Neuronal stem cell (in vitro differentiated cells): Measurements from ENCODE around the gene SMYD4.
A peak's percentile ranks its signal among the peaks of the same experiment; 100 is the strongest.

ENCODE experiments used
- DNase-seq: peaks from one replicate; pipeline ENCODE4 v3.0.0-alpha.2; 2013; ENCODE audit warnings: low spot score
- H2AFZ ChIP-seq: one replicate; pipeline ENCODE4 v1.6.1; 2013; ENCODE audit warnings: mild to moderate bottlenecking, low read length, inconsistent platforms
- H2AK5ac ChIP-seq: 2 replicates; pipeline ENCODE4 v1.6.1; 2013; ENCODE audit warnings: low read depth, mild to moderate bottlenecking, inconsistent platforms, low read length, moderate library complexity, mixed read lengths
- H2BK120ac ChIP-seq: 2 replicates; pipeline ENCODE4 v1.6.1; 2013; ENCODE audit warnings: low read depth, mild to moderate bottlenecking, inconsistent platforms, low read length, moderate library complexity, mixed read lengths
- H2BK12ac ChIP-seq: one replicate; pipeline ENCODE4 v1.6.1; 2013; ENCODE audit warnings: low read length, inconsistent platforms
- H2BK15ac ChIP-seq: 2 replicates; pipeline ENCODE4 v1.6.1; 2013; ENCODE audit warnings: mild to moderate bottlenecking, low read length, inconsistent platforms, mixed read lengths
- H2BK5ac ChIP-seq: one replicate; pipeline ENCODE4 v1.6.1; 2013; ENCODE audit warnings: inconsistent platforms, mild to moderate bottlenecking, low read length, moderate library complexity
- H3K14ac ChIP-seq: one replicate; pipeline ENCODE4 v1.6.1; 2013; ENCODE audit warnings: low read length, inconsistent platforms
- H3K18ac ChIP-seq: 2 replicates; pipeline ENCODE4 v1.6.1; 2013; ENCODE audit warnings: low read length, inconsistent platforms
- H3K23ac ChIP-seq: 2 replicates; pipeline ENCODE4 v1.6.1; 2013; ENCODE audit warnings: low read depth, mild to moderate bottlenecking, mixed read lengths, low read length, inconsistent platforms; ENCODE audit not compliant: poor library complexity
- H3K27ac ChIP-seq: replicated peaks from 3 replicates; pipeline ENCODE4 v1.5.1; 2013; ENCODE audit warnings: low read length, inconsistent platforms
- H3K27me3 ChIP-seq, 3 experiments: 2 replicates each; pipeline ENCODE4 v1.6.1; 2013; ENCODE audit warnings: low read length in 3 of 3, mild to moderate bottlenecking in 2 of 3, inconsistent platforms in 1 of 3, low read depth in 1 of 3, mixed read lengths in 1 of 3, moderate library complexity in 1 of 3; ENCODE audit not compliant: control insufficient read depth in 3 of 3, insufficient read depth in 3 of 3
- H3K36me3 ChIP-seq, 2 donors: replicated peaks in 1 of 2; 2 replicates each; pipeline ENCODE4 v1.6.1; 2013; ENCODE audit warnings: low read length in 2 of 2; ENCODE audit not compliant: control insufficient read depth in 2 of 2, insufficient read depth in 2 of 2
- H3K4ac ChIP-seq: 2 replicates; pipeline ENCODE4 v1.6.1; 2013; ENCODE audit warnings: inconsistent platforms, mild to moderate bottlenecking, low read length, moderate library complexity
- H3K4me1 ChIP-seq, 2 donors: 1 replicate in 1 of 2; 2 replicates in 1 of 2; pipeline ENCODE4 v1.6.1; 2013; ENCODE audit warnings: low read length in 2 of 2, low read depth in 1 of 2; ENCODE audit not compliant: control insufficient read depth in 2 of 2, insufficient read depth in 1 of 2
- H3K4me2 ChIP-seq: one replicate; pipeline ENCODE4 v1.6.1; 2013; ENCODE audit warnings: mild to moderate bottlenecking, low read length, inconsistent platforms; ENCODE audit not compliant: insufficient read depth, poor library complexity, severe bottlenecking
- H3K4me3 ChIP-seq, 2 donors: 2 replicates each; pipeline ENCODE4 v1.5.1; 2013; ENCODE audit warnings: low read length in 2 of 2, mild to moderate bottlenecking in 2 of 2, inconsistent platforms in 1 of 2, moderate library complexity in 1 of 2
- H3K79me1 ChIP-seq: one replicate; pipeline ENCODE4 v1.6.1; 2013; ENCODE audit warnings: low read depth, mild to moderate bottlenecking, inconsistent platforms, low read length, moderate library complexity
- H3K9ac ChIP-seq: one replicate; pipeline ENCODE4 v1.6.1; 2013; ENCODE audit warnings: mild to moderate bottlenecking, low read depth, low read length, inconsistent platforms; ENCODE audit not compliant: poor library complexity
- H3K9me3 ChIP-seq, 2 donors: replicated peaks in 1 of 2; 2 replicates each; pipeline versions ENCODE3 to v1.6.1; 2013; ENCODE audit warnings: low read length in 2 of 2, mild to moderate bottlenecking in 2 of 2, inconsistent platforms in 1 of 2, low read depth in 1 of 2, mixed read lengths in 1 of 2, moderate library complexity in 1 of 2; ENCODE audit not compliant: control insufficient read depth in 2 of 2, insufficient read depth in 1 of 2
- H4K8ac ChIP-seq: one replicate; pipeline ENCODE4 v1.6.1; 2013; ENCODE audit warnings: low read depth, mild to moderate bottlenecking, inconsistent platforms, low read length, moderate library complexity
- H4K91ac ChIP-seq: one replicate; pipeline ENCODE4 v1.6.1; 2013; ENCODE audit warnings: low read length, low read depth, mild to moderate bottlenecking, inconsistent platforms; ENCODE audit not compliant: poor library complexity
- WGBS, 2 donors: extraction: QIAGEN DNeasy Blood & Tissue Kit; methylation state at CpG; one replicate each; pipeline ENCODE4 v1.1.7; 2013; ENCODE audit warnings: missing lambda C conversion rate in 2 of 2, mixed read lengths in 1 of 2; ENCODE audit not compliant: insufficient read length in 2 of 2, insufficient replicate concordance in 1 of 2; ENCODE audit errors: extremely low coverage in 2 of 2; 5-methylcytosine and 5-hydroxymethylcytosine counted together

Gene SMYD4

DNA sequence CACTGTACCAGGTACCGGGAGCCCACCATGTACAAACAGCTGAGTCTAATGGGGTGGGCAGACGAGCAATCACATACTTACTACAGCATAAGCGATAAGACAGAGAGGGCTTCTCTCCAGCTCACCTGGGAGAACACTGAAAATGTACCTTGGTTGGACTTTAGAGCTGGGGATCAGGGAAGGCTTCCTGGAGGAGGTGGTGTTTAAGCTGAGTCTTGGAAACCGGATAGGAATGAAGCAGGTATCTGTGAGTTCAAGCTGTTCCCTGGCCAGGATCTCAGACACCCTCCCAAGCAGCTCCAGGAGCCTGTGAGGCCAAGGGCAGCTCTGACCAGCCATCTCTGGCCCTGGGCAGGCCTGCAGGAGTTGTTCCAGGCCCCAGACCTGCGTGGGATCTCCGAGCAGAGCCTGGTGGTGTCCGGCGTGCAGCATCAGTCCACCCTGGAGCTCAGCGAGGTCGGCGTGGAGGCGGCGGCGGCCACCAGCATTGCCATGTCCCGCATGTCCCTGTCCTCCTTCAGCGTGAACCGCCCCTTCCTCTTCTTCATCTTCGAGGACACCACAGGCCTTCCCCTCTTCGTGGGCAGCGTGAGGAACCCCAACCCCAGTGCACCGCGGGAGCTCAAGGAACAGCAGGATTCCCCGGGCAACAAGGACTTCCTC is 75.8 kb downstream of the SMYD4 start:
- Histone ChIP-seq H2AK5ac (peak overlapping the region; percentile 98), H3K79me1 (peaks cover 1% of the 10 kb centered on the region), H3K4me1 (peaks cover 3 to 10% of the 10 kb centered on the region in 2 donors), H3K27ac (no peak overlapping the region), H4K91ac (peak overlapping the region; percentile 85), H3K36me3 (no peaks in the 10 kb centered on the region), H3K4ac (peak overlapping the region; percentile 85), H2BK12ac (peak overlapping the region; percentile 90), H3K9me3 (peaks cover 0 to 1% of the 10 kb centered on the region in 2 donors), H2BK5ac (peak overlapping the region; percentile 57), H3K18ac (peak overlapping the region; percentile 87), H3K9ac (no peak overlapping the region), H3K4me2 (no peak overlapping the region), H2BK120ac (no peak overlapping the region), H3K14ac (peak overlapping the region; percentile 64), H3K23ac (peak overlapping the region; percentile 97), H3K27me3 (peaks cover 0 to 11% (median 0%) of the 10 kb centered on the region in 3 experiments), H4K8ac (no peak overlapping the region), H2BK15ac (no peak overlapping the region), H2AFZ (peak overlapping the region; percentile 53), H3K4me3 (no peak overlapping the region)
- no peak for DNase-seq
- WGBS, 2 donors: no CpG with 5 or more reads among the region's 23 CpGs

DNA sequence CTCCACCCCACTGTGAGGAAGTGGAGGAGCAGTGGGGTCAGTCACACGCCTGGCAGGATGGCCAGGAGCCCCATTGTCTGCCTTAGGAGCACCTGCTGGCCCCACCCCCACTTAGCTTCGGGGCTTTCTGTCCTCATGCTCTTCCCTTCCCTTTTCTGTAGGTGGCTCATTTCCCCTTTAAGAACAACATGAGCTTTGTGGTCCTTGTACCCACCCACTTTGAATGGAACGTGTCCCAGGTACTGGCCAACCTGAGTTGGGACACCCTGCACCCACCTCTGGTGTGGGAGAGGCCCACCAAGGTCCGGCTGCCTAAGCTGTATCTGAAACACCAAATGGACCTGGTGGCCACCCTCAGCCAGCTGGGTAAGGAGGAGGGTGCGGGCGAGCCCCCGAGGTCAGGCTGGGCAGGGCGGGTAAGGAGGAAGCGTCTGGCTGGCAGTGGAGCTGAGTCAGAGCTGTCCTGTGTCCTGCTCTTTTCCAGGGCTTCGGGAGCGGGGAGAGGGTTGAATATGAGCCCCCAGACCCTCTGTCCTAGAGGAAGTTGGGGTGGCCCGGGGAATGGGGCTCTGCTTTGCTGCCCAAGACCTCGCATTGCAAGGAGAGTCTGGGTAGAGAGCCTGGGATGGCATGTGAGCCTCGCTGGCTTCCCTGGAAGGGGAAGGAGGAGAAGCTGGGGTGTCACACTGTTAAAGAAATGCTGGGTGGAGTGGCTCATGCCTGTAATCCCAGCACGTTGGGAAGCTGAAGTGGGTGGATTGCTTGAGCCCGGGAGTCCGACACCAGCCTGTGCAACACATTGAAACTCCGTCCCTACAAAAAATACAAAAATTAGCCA is 77.1 kb downstream of the SMYD4 start:
- Histone ChIP-seq H3K23ac (peak overlapping the region; percentile 44), H3K9me3 (peaks cover 1 to 4% of the 10 kb centered on the region in 2 donors), H3K4me1 (peaks cover 3 to 10% of the 10 kb centered on the region in 2 donors), H3K4me2 (no peak overlapping the region), H2BK12ac (peak overlapping the region; percentile 30), H4K91ac (no peak overlapping the region), H3K14ac (no peak overlapping the region), H3K9ac (no peak overlapping the region), H3K18ac (peak overlapping the region; percentile 93), H2AK5ac (peak overlapping the region; percentile 81), H2BK120ac (no peak overlapping the region), H3K4me3 (no peak overlapping the region), H4K8ac (peak overlapping the region; percentile 65), H2BK15ac (peak overlapping the region; percentile 54), H2AFZ (no peak overlapping the region), H3K36me3 (no peaks in the 10 kb centered on the region), H3K79me1 (peaks cover 1% of the 10 kb centered on the region), H2BK5ac (peak overlapping the region; percentile 35), H3K27ac (no peak overlapping the region), H3K27me3 (peaks cover 0 to 11% (median 0%) of the 10 kb centered on the region in 3 experiments), H3K4ac (no peak overlapping the region)
- no peak for DNase-seq
- WGBS, 2 donors: no CpG with 5 or more reads among the region's 18 CpGs

DNA sequence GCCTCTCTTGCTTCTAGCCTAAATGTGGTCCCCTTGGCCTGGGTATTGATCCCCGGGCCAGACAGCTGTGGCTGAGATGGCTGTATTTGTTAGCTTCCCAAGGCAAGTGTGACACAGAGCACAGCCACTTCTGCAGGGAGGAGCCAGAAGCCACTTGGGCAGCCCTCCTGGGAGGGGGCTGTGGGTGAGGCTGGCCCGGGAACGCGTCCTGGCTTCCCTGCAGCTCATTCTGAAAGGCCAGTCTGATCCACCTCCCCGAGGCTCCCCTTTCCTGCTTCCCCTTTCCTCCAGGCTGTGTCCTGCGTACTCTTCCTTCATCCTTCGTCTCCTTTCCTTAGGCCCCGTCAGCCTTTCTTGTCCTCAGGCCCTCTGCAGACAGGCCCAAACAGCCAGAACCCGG is 79.1 kb downstream of the SMYD4 start:
- DNase-seq: no peak
- peaks cover 0 to 4% of the 10 kb centered on the region in 2 donors for H3K9me3 ChIP-seq
- H3K18ac ChIP-seq: no peak overlapping the region
- H3K79me1 ChIP-seq: peaks cover 2% of the 10 kb centered on the region
- no peak overlapping the region for H3K27ac ChIP-seq
- peak overlapping the region; percentile 43 for H2AK5ac ChIP-seq
- H2BK12ac ChIP-seq: no peak overlapping the region
- peaks cover 0 to 11% (median 0%) of the 10 kb centered on the region in 3 experiments for H3K27me3 ChIP-seq
- no CpG with 5 or more reads among the region's 9 CpGs for WGBS, 2 donors
- peak overlapping the region; percentile 75 for H2BK5ac ChIP-seq
- no peak overlapping the region for H3K23ac ChIP-seq
- no peak overlapping the region for H3K4me3 ChIP-seq
- no peak overlapping the region for H3K9ac ChIP-seq
- no peak overlapping the region for H4K91ac ChIP-seq
- H3K4me2 ChIP-seq: no peak overlapping the region
- H3K14ac ChIP-seq: peak overlapping the region; percentile 17
- H2AFZ ChIP-seq: peak overlapping the region; percentile 78
- no peak overlapping the region for H2BK15ac ChIP-seq
- peak overlapping the region; percentile 37 for H3K4ac ChIP-seq
- H3K36me3 ChIP-seq: no peaks in the 10 kb centered on the region
- no peak overlapping the region for H4K8ac ChIP-seq
- peaks cover 0 to 11% of the 10 kb centered on the region in 2 donors for H3K4me1 ChIP-seq
- H2BK120ac ChIP-seq: no peak overlapping the region

DNA sequence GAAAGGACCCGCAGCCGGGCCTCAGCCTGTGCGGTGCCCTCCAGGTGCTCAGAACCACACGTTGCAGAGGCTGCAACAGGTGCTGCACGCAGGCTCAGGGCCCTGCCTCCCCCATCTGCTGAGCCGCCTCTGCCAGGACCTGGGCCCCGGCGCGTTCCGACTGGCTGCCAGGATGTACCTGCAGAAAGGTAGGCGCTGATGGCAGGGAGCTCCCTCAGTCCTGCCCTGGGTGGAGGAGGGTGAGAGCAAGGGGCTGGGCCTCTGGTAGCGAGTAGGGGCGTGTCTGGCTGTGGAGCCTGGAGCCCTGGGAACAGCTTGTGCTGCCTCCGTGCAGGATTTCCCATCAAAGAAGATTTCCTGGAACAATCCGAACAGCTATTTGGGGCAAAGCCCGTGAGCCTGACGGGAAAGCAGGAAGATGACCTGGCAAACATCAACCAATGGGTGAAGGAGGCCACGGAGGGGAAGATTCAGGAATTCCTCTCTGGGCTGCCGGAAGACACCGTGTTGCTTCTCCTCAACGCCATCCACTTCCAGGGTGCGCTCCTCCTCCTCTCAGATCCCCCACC is 82.6 kb downstream of the SMYD4 start:
- Histone ChIP-seq H2BK120ac (no peak overlapping the region), H3K4ac (no peak overlapping the region), H3K14ac (peak overlapping the region; percentile 14), H2AFZ (peak overlapping the region; percentile 29), H3K27ac (no peak overlapping the region), H2BK15ac (peak overlapping the region; percentile 55), H3K9ac (peak overlapping the region; percentile 30), H3K23ac (peak overlapping the region; percentile 85), H3K9me3 (peaks cover 0 to 4% of the 10 kb centered on the region in 2 donors), H3K27me3 (no peaks in the 10 kb centered on the region), H4K91ac (no peak overlapping the region), H3K4me2 (no peak overlapping the region), H3K36me3 (no peaks in the 10 kb centered on the region), H2BK5ac (no peak overlapping the region), H4K8ac (no peak overlapping the region), H2AK5ac (peak overlapping the region; percentile 40), H3K18ac (peak overlapping the region; percentile 80), H3K4me3 (no peak overlapping the region), H2BK12ac (no peak overlapping the region), H3K4me1 (peaks cover 0 to 6% of the 10 kb centered on the region in 2 donors), H3K79me1 (peaks cover 2% of the 10 kb centered on the region)
- no peak for DNase-seq
- WGBS, 2 donors: no CpG with 5 or more reads among the region's 22 CpGs
